CD4-positive, alpha-beta T cell (primary cell): ENCODE measurements around the gene C11orf58. TPM values are rescaled to one million over a fixed set of nuclear protein-coding genes. Genes with fewer than 3 reads are reported as not detected.

Experiments used
- ATAC-seq: fragments of 200-7000 bp; cut with Tn5 transposase; one replicate; pipeline ENCODE4 v1.10.0; 2022; ENCODE audit warnings: mild to moderate bottlenecking; ENCODE audit not compliant: poor library complexity
- CTCF ChIA-PET: fragments of 350-600 bp; sonication (Branson Sonifier 250); formaldehyde crosslinking; loops from one replicate; lab custom pipeline; 2021; ENCODE audit warnings: antibody characterized with exemption, inconsistent platforms; lab: Charles Lee
- POLR2A ChIA-PET: fragments of 350-600 bp; sonication (Branson Sonifier 250); formaldehyde crosslinking; loops from one replicate; lab custom pipeline; 2021; ENCODE audit warnings: antibody characterized with exemption, inconsistent platforms; lab: Charles Lee
- DNase-seq, 14 experiments: peaks; one replicate each; pipeline ENCODE4 v3.0.0-alpha.2; 2013 to 2020; ENCODE audit warnings: mixed read lengths in 2 of 14
- H3K27ac ChIP-seq, 2 donors: one replicate each; pipeline versions ENCODE4 v1.5.1 to v1.7.0; 2013; ENCODE audit warnings: low read length in 2 of 2, low read depth in 1 of 2, mild to moderate bottlenecking in 1 of 2
- H3K27me3 ChIP-seq, 2 experiments: 1 replicate in 1 of 2; 2 replicates in 1 of 2; pipeline versions ENCODE4 v1.6.1 to v1.7.0; 2013; ENCODE audit warnings: low read length in 2 of 2, control low read depth in 1 of 2, mild to moderate bottlenecking in 1 of 2, moderate library complexity in 1 of 2; ENCODE audit not compliant: insufficient read depth in 2 of 2, control insufficient read depth in 1 of 2
- H3K36me3 ChIP-seq: one replicate; pipeline ENCODE4 v1.6.1; 2013; ENCODE audit warnings: low read length, control low read depth; ENCODE audit not compliant: insufficient read depth
- H3K4me1 ChIP-seq: one replicate; pipeline ENCODE4 v1.6.1; 2013; ENCODE audit warnings: low read length, control low read depth; ENCODE audit not compliant: insufficient read depth
- H3K4me3 ChIP-seq: one replicate; pipeline ENCODE4 v1.5.1; 2013; ENCODE audit warnings: mild to moderate bottlenecking, low read length, moderate library complexity
- H3K9me3 ChIP-seq, 2 experiments: 1 replicate in 1 of 2; 2 replicates in 1 of 2; pipeline versions ENCODE4 v1.6.1 to v1.7.0; 2013; ENCODE audit warnings: low read length in 2 of 2, mild to moderate bottlenecking in 2 of 2, control low read depth in 1 of 2, moderate library complexity in 1 of 2; ENCODE audit not compliant: control insufficient read depth in 1 of 2, insufficient read depth in 1 of 2
- H3K27ac Mint-ChIP-seq: one replicate; pipeline ENCODE4 v1.8.0; 2020; ENCODE audit warnings: mixed read lengths
- H3K27me3 Mint-ChIP-seq: one replicate; pipeline ENCODE4 v1.8.0; 2021; ENCODE audit warnings: mixed read lengths
- H3K36me3 Mint-ChIP-seq: one replicate; pipeline ENCODE4 v1.8.0; 2021; ENCODE audit warnings: low read depth, mixed read lengths
- H3K4me1 Mint-ChIP-seq: one replicate; pipeline ENCODE4 v1.8.0; 2021; ENCODE audit warnings: low read depth, mixed read lengths
- H3K4me3 Mint-ChIP-seq: one replicate; pipeline ENCODE4 v1.8.0; 2020; ENCODE audit warnings: mild to moderate bottlenecking, mixed read lengths
- H3K9me3 Mint-ChIP-seq: one replicate; pipeline ENCODE4 v1.8.0; 2020; ENCODE audit warnings: mixed read lengths
- CTCF ChIP-seq: fragments of 200-600 bp; IDR thresholded peaks from one replicate; pipeline ENCODE4 v1.8.0; 2022; ENCODE audit warnings: antibody characterized with exemption, mild to moderate bottlenecking
- intact Hi-C, 2 experiments: fragments of 100-400 bp; cut with DNase I in 1 of 2; cut with micrococcal nuclease in 1 of 2; formaldehyde crosslinking; loops; one replicate each; pipeline versions ENCODE4 v1.15.1 to v1.9.0; 2023 to 2025; cut with DNase I, micrococcal nuclease
- total RNA-seq, 174 experiments: library from RNA in 2 of 174; stranded (reverse) in 2 of 174; gene quantifications; one replicate each; pipeline ENCODE4 v1.2.3 and lab custom pipeline; 2021 to 2026

The C11orf58 gene
- total RNA-seq, 2 experiments from 2014 or later, result 145 to 150 TPM

GRCh38 chr11:16799221-16799620 lies 60.8 kb downstream of the C11orf58 start:
- Mint-ChIP-seq H3K4me3 (no peak overlapping the region), H3K36me3 (no peaks in the 10 kb centered on the region), H3K27ac (no peak overlapping the region), H3K9me3 (no peaks in the 10 kb centered on the region), H3K4me1 (peaks cover 7% of the 10 kb centered on the region), H3K27me3 (no peaks in the 10 kb centered on the region)
- DNase-seq, result no peak
- no peak overlapping the region for H3K4me3 ChIP-seq
- ChIA-PET CTCF (no interaction called here), POLR2A (no interaction called here)
- ATAC-seq, result no peak
- no peak overlapping the region for H3K27ac ChIP-seq
- no peak for TF ChIP-seq CTCF
- H3K27me3 ChIP-seq, result no peaks in the 10 kb centered on the region
- H3K4me1 ChIP-seq, result peaks cover 22% of the 10 kb centered on the region
- no peaks in the 10 kb centered on the region for H3K9me3 ChIP-seq
- no peaks in the 10 kb centered on the region for H3K36me3 ChIP-seq
- intact Hi-C loops, result no loop called here

- Histone ChIP-seq H3K4me1 (peaks cover 19% of the 10 kb centered on the region), H3K27me3 (no peaks in the 10 kb centered on the region), H3K36me3 (no peaks in the 10 kb centered on the region), H3K4me3 (no peak overlapping the region), H3K27ac (no peak overlapping the region), H3K9me3 (no peaks in the 10 kb centered on the region)
- ChIA-PET POLR2A (no interaction called here), CTCF (no interaction called here)
- H3K27ac Mint-ChIP-seq, result no peak overlapping the region
- no peak for TF ChIP-seq CTCF
- peaks cover 5% of the 10 kb centered on the region for H3K4me1 Mint-ChIP-seq
- H3K4me3 Mint-ChIP-seq, result no peak overlapping the region
- ATAC-seq (no peak), DNase-seq (no peak)
- no peaks in the 10 kb centered on the region for H3K9me3 Mint-ChIP-seq
- no peaks in the 10 kb centered on the region for H3K27me3 Mint-ChIP-seq
- intact Hi-C loops, result no loop called here
- no peaks in the 10 kb centered on the region for H3K36me3 Mint-ChIP-seq
Measured at GRCh38 chr11:16799890-16800289, 61.4 kb downstream of the C11orf58 start.

GRCh38 chr11:16800382-16800781 lies 61.9 kb downstream of the C11orf58 start:
- Mint-ChIP-seq H3K27ac (no peak overlapping the region), H3K27me3 (no peaks in the 10 kb centered on the region), H3K9me3 (no peaks in the 10 kb centered on the region), H3K4me1 (peaks cover under 1% of the 10 kb centered on the region), H3K36me3 (no peaks in the 10 kb centered on the region), H3K4me3 (no peak overlapping the region)
- intact Hi-C loops, result no loop called here
- no peak for TF ChIP-seq CTCF
- H3K27me3 ChIP-seq, result no peaks in the 10 kb centered on the region
- H3K4me3 ChIP-seq, result no peak overlapping the region
- H3K27ac ChIP-seq, result no peak overlapping the region
- POLR2A ChIA-PET, result no interaction called here
- CTCF ChIA-PET, result no interaction called here
- H3K9me3 ChIP-seq, result no peaks in the 10 kb centered on the region
- ATAC-seq (no peak), DNase-seq (no peak)
- H3K36me3 ChIP-seq, result no peaks in the 10 kb centered on the region
- H3K4me1 ChIP-seq, result peaks cover 18% of the 10 kb centered on the region
